ENCODE measurements around the gene CCDC92. TPM values are rescaled to one million over a fixed set of nuclear protein-coding genes. Genes with fewer than 3 reads are reported as not detected.

The CCDC92 gene
- total RNA-seq, 1 experiment from 2014 or later: 53.7 TPM

- Histone ChIP-seq H3K4me1 (ENCODE audit: control insufficient read depth, insufficient read depth, low read length) (no peaks in the 10 kb centered on the region), H3K27ac (ENCODE audit: low read length) (no peak overlapping the region), H3K4me3 (ENCODE audit: low read depth in 2 of 2, low read length in 2 of 2) (no peak overlapping the region), H3K9me3 (ENCODE audit: control insufficient read depth, insufficient read depth, low read depth, low read length) (no peaks in the 10 kb centered on the region), H3K27me3 (ENCODE audit: control insufficient read depth, insufficient read depth, low read length) (no peaks in the 10 kb centered on the region), H3K36me3 (ENCODE audit: control insufficient read depth, insufficient read depth, low read length) (peaks cover 9% of the 10 kb centered on the region)
- no TSS peak for BruUV-seq (replicated peaks)
- TF ChIP-seq CTCF (IDR thresholded peaks at IDR 0.05): no peak
- no peak for TF ChIP-seq SIN3A (IDR thresholded peaks at IDR 0.05; ENCODE audit: borderline replicate concordance, insufficient read depth, low read depth, low read length)
- no peak for TF ChIP-seq POLR2AphosphoS5 (IDR thresholded peaks at IDR 0.05; ENCODE audit: low read depth, low read length)
- no peak for TF ChIP-seq REST (IDR thresholded peaks at IDR 0.05; ENCODE audit: insufficient read depth in 1 of 2, low read depth in 2 of 2, low read length in 1 of 2)
- no peak for TF ChIP-seq TCF7L2 (IDR thresholded peaks at IDR 0.05; ENCODE audit: low read depth, low read length)
- intact Hi-C loops (cut with micrococcal nuclease; ENCODE audit: unreplicated experiment): loop anchor here (5.0 kb wide), 2 partner anchors 75 to 180 kb away; no protein-coding TSS in a partner anchor
- DNase-seq (ENCODE audit: low read depth, low spot score): no peak
- in situ Hi-C loops (cut with HindIII; ENCODE audit: low pct_unique_long_range_greater_than_20kb, low sequenced_read_pairs): no loop called here
- ATAC-seq: no peak
- CTCF ChIA-PET: no interaction called here
- POLR2A ChIA-PET: no interaction called here
Measured at GRCh38 chr12:123982269-123982668, 9.6 kb upstream of the CCDC92 start.

GRCh38 chr12:123979566-123979965, 6.9 kb upstream of the CCDC92 start:
- DNase-seq (ENCODE audit: low read depth, low spot score) (no peak), ATAC-seq (no peak)
- no peak for TF ChIP-seq POLR2AphosphoS5 (IDR thresholded peaks at IDR 0.05; ENCODE audit: low read depth, low read length)
- no peak for TF ChIP-seq SIN3A (IDR thresholded peaks at IDR 0.05; ENCODE audit: borderline replicate concordance, insufficient read depth, low read depth, low read length)
- no TSS peak for BruUV-seq (replicated peaks)
- Histone ChIP-seq H3K4me3 (ENCODE audit: low read depth in 2 of 2, low read length in 2 of 2) (no peak overlapping the region), H3K36me3 (ENCODE audit: control insufficient read depth, insufficient read depth, low read length) (peaks cover 11% of the 10 kb centered on the region; the same call in 1 of the 2 replicates), H3K27ac (ENCODE audit: low read length) (no peak overlapping the region), H3K27me3 (ENCODE audit: control insufficient read depth, insufficient read depth, low read length) (no peaks in the 10 kb centered on the region), H3K4me1 (ENCODE audit: control insufficient read depth, insufficient read depth, low read length) (peaks cover 3% of the 10 kb centered on the region), H3K9me3 (ENCODE audit: control insufficient read depth, insufficient read depth, low read depth, low read length) (no peaks in the 10 kb centered on the region)
- POLR2A ChIA-PET: interaction anchor here (0.6 kb wide), 1 partner anchor 63 kb away, joined by 5 read pairs; no protein-coding TSS in a partner anchor
- intact Hi-C loops (cut with micrococcal nuclease; ENCODE audit: unreplicated experiment) (no loop called here), in situ Hi-C loops (cut with HindIII; ENCODE audit: low pct_unique_long_range_greater_than_20kb, low sequenced_read_pairs) (no loop called here)
- CTCF ChIA-PET: no interaction called here

- H3K36me3 ChIP-seq (ENCODE audit: control insufficient read depth, insufficient read depth, low read length): peaks cover 10% of the 10 kb centered on the region
- intact Hi-C loops (cut with micrococcal nuclease; ENCODE audit: unreplicated experiment) (no loop called here), in situ Hi-C loops (cut with HindIII; ENCODE audit: low pct_unique_long_range_greater_than_20kb, low sequenced_read_pairs) (no loop called here)
- no peaks in the 10 kb centered on the region for H3K9me3 ChIP-seq (ENCODE audit: control insufficient read depth, insufficient read depth, low read depth, low read length)
- ATAC-seq (no peak), DNase-seq (ENCODE audit: low read depth, low spot score) (no peak)
- TF ChIP-seq TCF7L2 (IDR thresholded peaks at IDR 0.05; ENCODE audit: low read depth, low read length) (no peak), CTCF (IDR thresholded peaks at IDR 0.05) (no peak), POLR2AphosphoS5 (IDR thresholded peaks at IDR 0.05; ENCODE audit: low read depth, low read length) (no peak), REST (IDR thresholded peaks at IDR 0.05; ENCODE audit: insufficient read depth in 1 of 2, low read depth in 2 of 2, low read length in 1 of 2) (no peak), SIN3A (IDR thresholded peaks at IDR 0.05; ENCODE audit: borderline replicate concordance, insufficient read depth, low read depth, low read length) (no peak)
- no peak overlapping the region for H3K4me3 ChIP-seq (ENCODE audit: low read depth in 2 of 2, low read length in 2 of 2)
- peaks cover 8% of the 10 kb centered on the region for H3K4me1 ChIP-seq (ENCODE audit: control insufficient read depth, insufficient read depth, low read length)
- no peaks in the 10 kb centered on the region for H3K27me3 ChIP-seq (ENCODE audit: control insufficient read depth, insufficient read depth, low read length)
- no TSS peak for BruUV-seq (replicated peaks)
- POLR2A ChIA-PET: no interaction called here
- CTCF ChIA-PET: no interaction called here
- H3K27ac ChIP-seq (ENCODE audit: low read length): no peak overlapping the region
Measured at GRCh38 chr12:123976227-123976826, 3.7 kb upstream of the CCDC92 start.
